ENCODE results near the gene GHITM. TPM values are rescaled to one million over a fixed set of nuclear protein-coding genes. Genes with fewer than 3 reads are reported as not detected.

The GHITM gene
- total RNA-seq, 2 donors from 2014 or later: 284 to 404 TPM

DNA sequence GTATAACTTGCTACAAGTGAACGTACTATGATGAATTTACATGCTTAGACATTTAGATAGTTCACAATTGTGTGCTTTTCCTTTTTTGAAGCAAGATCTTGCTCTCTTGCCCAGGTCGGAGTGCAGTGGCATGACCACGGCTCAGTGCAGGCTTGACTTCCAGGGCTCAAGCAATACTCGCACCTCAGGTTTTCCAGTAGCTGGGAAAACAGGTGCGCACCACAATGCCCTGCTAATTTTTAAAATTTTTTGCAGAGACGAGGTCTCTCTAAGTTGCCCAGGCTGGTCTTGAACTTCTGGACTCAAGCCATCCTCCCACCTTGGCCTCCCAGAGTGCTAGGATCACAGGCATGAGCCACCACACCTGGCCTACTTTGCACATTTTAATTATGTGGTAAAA lies 36.1 kb downstream of the GHITM start:
- H3K9me3 ChIP-seq: no peaks in the 10 kb centered on the region
- no peaks in the 10 kb centered on the region for H3K27me3 ChIP-seq
- H3K9ac ChIP-seq (ENCODE audit: low read depth in 2 of 2, low read length in 2 of 2): peak overlapping the region; percentile 16 to 84
- TF ChIP-seq, protein P1, sequence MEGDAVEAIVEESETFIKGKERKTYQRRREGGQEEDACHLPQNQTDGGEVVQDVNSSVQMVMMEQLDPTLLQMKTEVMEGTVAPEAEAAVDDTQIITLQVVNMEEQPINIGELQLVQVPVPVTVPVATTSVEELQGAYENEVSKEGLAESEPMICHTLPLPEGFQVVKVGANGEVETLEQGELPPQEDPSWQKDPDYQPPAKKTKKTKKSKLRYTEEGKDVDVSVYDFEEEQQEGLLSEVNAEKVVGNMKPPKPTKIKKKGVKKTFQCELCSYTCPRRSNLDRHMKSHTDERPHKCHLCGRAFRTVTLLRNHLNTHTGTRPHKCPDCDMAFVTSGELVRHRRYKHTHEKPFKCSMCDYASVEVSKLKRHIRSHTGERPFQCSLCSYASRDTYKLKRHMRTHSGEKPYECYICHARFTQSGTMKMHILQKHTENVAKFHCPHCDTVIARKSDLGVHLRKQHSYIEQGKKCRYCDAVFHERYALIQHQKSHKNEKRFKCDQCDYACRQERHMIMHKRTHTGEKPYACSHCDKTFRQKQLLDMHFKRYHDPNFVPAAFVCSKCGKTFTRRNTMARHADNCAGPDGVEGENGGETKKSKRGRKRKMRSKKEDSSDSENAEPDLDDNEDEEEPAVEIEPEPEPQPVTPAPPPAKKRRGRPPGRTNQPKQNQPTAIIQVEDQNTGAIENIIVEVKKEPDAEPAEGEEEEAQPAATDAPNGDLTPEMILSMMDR (IDR thresholded peaks at IDR 0.05): no peak
- intact Hi-C loops (cut with DNase I): no loop called here
- peak overlapping the region; percentile 83 for H3K27ac ChIP-seq
- H3K4me3 ChIP-seq: peak overlapping the region; percentile 53
- DNase-seq: peak; percentile 15
- no peaks in the 10 kb centered on the region for H3K36me3 ChIP-seq
- peaks cover 3% of the 10 kb centered on the region for H3K4me1 ChIP-seq

DNA sequence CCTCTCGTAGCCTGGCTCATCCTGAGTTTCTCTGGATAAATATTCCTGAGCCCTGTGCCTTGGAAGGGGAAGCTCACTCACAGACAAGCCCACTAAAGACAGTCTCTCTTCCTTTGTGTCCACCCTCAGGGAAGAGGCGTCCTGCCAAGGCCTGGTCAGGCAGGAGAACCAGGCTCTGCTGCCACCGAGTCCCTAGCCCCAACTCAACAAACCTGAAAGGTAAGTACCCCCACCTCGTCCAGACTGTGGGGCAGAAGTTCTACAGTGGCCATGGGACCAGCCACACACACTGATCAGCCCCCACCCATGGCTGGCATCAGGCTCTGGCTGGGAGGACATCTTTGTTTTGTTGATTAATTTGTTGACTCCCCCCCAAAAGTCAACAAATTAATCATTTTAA lies 37.0 kb downstream of the GHITM start:
- H3K27me3 ChIP-seq: no peaks in the 10 kb centered on the region
- peak; percentile 21 for DNase-seq
- no peaks in the 10 kb centered on the region for H3K36me3 ChIP-seq
- H3K4me1 ChIP-seq: peaks cover 3% of the 10 kb centered on the region
- H3K4me3 ChIP-seq: no peak overlapping the region
- H3K27ac ChIP-seq: no peak overlapping the region
- no peak overlapping the region for H3K9ac ChIP-seq (ENCODE audit: low read depth in 2 of 2, low read length in 2 of 2)
- intact Hi-C loops (cut with DNase I): no loop called here
- H3K9me3 ChIP-seq: no peaks in the 10 kb centered on the region
- TF ChIP-seq, protein P1 (IDR thresholded peaks at IDR 0.05): no peak

DNA sequence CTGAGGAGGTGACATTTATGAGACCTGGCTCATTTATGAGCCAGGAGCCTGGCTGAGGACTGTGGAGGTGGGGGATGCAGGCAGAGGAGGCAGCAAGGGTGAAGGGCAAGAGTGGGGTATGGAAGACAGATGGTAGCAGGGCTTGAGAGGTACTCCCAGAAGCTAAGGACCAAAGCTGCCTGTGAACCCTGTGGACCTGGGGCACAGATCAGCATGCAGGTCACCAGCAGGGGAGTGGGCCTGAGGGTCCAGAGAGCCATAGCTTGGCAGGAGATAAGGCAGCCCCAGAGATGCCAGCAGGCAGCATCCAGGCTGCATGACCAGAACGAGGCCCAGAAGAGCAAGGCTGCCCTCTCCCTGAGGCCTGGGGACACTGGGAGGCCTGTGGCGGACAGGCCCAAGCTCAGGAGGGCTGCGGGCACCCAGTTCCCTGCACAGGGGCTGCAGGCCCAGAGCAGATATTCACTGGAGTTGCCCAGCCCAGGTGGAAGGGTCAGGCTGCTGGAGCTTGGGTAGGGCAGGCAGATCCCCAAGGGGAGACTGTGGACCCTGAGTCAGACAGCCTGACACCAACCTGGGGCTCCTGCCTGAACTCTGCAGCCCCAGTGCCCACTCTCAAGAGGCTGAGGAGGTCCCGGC lies 37.6 kb downstream of the GHITM start:
- DNase-seq: peak; percentile 17

DNA sequence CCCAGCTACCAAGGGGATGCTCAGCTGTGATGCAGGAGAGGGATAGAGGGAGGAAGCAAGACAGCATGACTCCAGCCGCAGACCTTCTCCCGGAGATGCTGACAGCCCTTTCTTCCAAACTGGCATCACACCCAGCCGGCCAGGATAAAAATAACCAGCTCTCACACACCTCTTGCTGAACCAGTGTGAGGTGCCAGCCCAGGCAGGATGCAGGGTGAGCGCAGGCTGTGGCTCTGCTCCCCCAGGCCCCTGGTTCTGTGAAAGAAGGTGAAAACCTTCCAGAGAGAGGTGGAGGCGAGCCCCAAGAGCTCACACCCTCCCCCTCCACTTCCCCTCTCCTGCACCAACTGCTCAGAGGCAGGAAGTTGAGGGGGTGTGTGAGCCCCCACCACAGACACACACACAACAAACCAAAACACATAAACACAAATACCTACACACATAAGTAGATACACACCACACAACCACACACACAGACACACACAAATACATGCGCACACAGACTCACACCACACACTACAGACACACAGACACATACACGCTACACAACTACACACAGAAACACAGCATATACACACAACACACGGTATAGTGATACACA lies 38.3 kb downstream of the GHITM start:
- Histone ChIP-seq H3K9ac (ENCODE audit: low read depth in 2 of 2, low read length in 2 of 2) (no peak overlapping the region), H3K4me1 (peaks cover 3% of the 10 kb centered on the region)
- no peak for DNase-seq

More for the DNA sequence above, 37.6 kb downstream of the GHITM start:
- H3K4me1 ChIP-seq: peaks cover 3% of the 10 kb centered on the region
- no peak overlapping the region for H3K27ac ChIP-seq
- H3K9ac ChIP-seq (ENCODE audit: low read depth in 2 of 2, low read length in 2 of 2): peak overlapping the region in 1 of 2 donors; percentile 2
- H3K9me3 ChIP-seq: no peaks in the 10 kb centered on the region
- no peaks in the 10 kb centered on the region for H3K27me3 ChIP-seq
- H3K4me3 ChIP-seq: no peak overlapping the region
- intact Hi-C loops (cut with DNase I): no loop called here
- TF ChIP-seq, protein P1 (IDR thresholded peaks at IDR 0.05): no peak
- H3K36me3 ChIP-seq: no peaks in the 10 kb centered on the region

DNA sequence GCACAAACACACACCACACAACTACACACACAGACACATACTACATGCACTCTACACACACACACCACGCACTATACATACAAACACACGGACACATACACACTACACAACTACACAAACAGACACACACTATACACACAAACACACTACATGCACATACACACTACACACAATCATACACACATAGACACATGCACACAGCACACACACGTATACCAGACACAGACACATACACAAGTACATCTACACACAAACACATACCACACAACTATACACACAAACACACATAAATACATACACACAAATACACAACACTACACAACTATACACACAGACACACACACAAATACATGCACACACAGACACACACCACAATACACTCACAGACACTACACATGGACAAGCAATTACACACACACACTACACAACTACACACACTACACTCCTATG lies 38.9 kb downstream of the GHITM start:
- no peaks in the 10 kb centered on the region for H3K27me3 ChIP-seq
- intact Hi-C loops (cut with DNase I): no loop called here
- H3K4me3 ChIP-seq: no peak overlapping the region
- peaks cover 3% of the 10 kb centered on the region for H3K4me1 ChIP-seq
- no peaks in the 10 kb centered on the region for H3K9me3 ChIP-seq
- DNase-seq: no peak
- TF ChIP-seq, protein P1 (IDR thresholded peaks at IDR 0.05): no peak
- no peak overlapping the region for H3K9ac ChIP-seq (ENCODE audit: low read depth in 2 of 2, low read length in 2 of 2)
- H3K27ac ChIP-seq: no peak overlapping the region
- no peaks in the 10 kb centered on the region for H3K36me3 ChIP-seq

More for the DNA sequence above, 38.3 kb downstream of the GHITM start:
- Histone ChIP-seq H3K27ac (no peak overlapping the region), H3K9me3 (no peaks in the 10 kb centered on the region), H3K27me3 (no peaks in the 10 kb centered on the region), H3K4me3 (no peak overlapping the region), H3K36me3 (no peaks in the 10 kb centered on the region)
- intact Hi-C loops (cut with DNase I): no loop called here
- TF ChIP-seq, protein P1 (IDR thresholded peaks at IDR 0.05): no peak

Data from colonic mucosa (tissue), 4 donors.